ENCODE results near the gene FA2H.

- no peak for TF ChIP-seq CTCF (IDR thresholded peaks at IDR 0.05)
- no peak for TF ChIP-seq POLR2A (IDR thresholded peaks at IDR 0.05)
These were observed 55.6 kb downstream of the FA2H start for GRCh38 chr16:74718741-74719610.
